ENCODE measurements around the gene IFNG-AS1.

DNA sequence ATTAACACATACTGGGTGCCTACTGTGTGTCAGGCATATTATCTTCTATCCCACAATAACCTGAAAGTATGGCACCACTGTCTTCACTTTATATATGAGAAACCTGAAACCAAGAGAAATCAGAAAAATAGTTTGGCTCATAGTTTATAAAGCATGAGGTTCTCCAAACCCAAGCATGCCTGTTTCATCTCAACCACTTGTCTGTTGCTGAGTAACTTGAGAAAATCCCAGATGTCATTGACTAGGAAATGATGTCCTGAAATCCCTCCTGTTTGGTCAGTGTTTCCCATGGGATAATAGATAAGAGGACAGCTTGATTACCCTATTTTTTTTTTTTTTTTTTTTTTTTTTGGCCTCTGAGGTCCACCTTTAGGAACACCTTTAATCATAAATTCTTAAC lies 2.6 kb upstream of the IFNG-AS1 start:
- TF ChIP-seq, protein P1, sequence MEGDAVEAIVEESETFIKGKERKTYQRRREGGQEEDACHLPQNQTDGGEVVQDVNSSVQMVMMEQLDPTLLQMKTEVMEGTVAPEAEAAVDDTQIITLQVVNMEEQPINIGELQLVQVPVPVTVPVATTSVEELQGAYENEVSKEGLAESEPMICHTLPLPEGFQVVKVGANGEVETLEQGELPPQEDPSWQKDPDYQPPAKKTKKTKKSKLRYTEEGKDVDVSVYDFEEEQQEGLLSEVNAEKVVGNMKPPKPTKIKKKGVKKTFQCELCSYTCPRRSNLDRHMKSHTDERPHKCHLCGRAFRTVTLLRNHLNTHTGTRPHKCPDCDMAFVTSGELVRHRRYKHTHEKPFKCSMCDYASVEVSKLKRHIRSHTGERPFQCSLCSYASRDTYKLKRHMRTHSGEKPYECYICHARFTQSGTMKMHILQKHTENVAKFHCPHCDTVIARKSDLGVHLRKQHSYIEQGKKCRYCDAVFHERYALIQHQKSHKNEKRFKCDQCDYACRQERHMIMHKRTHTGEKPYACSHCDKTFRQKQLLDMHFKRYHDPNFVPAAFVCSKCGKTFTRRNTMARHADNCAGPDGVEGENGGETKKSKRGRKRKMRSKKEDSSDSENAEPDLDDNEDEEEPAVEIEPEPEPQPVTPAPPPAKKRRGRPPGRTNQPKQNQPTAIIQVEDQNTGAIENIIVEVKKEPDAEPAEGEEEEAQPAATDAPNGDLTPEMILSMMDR (IDR thresholded peaks at IDR 0.05), result no peak
- TF ChIP-seq POLR2A (IDR thresholded peaks at IDR 0.05), result no peak
